ENCODE data around the gene CACNA1C. TPM values are rescaled to one million over a fixed set of nuclear protein-coding genes. Genes with fewer than 3 reads are reported as not detected.

CACNA1C gene
- total RNA-seq, 1 experiment from 2014 or later: not detected

GRCh38 chr12:2047752-2048151 is 5.0 kb upstream of the CACNA1C start:
- Histone ChIP-seq H3K27ac (no peak overlapping the region), H3K9me2 (ENCODE audit: insufficient read depth) (no peaks in the 10 kb centered on the region), H3K79me2 (ENCODE audit: low read depth) (no peaks in the 10 kb centered on the region), H3K4me1 (replicated peaks; ENCODE audit: insufficient read depth) (no peaks in the 10 kb centered on the region), H2AFZ (no peak overlapping the region), H3K27me3 (ENCODE audit: insufficient read depth, low read depth) (peaks cover 74% of the 10 kb centered on the region), H4K20me1 (ENCODE audit: insufficient read depth) (no peaks in the 10 kb centered on the region), H3K4me3 (no peak overlapping the region), H3K4me2 (no peak overlapping the region), H3K9me3 (ENCODE audit: insufficient read depth, low read depth) (no peaks in the 10 kb centered on the region), H3F3A (ENCODE audit: insufficient read depth, low read depth) (no peaks in the 10 kb centered on the region), H3K36me3 (ENCODE audit: low read depth) (no peaks in the 10 kb centered on the region)
- intact Hi-C loops (cut with micrococcal nuclease; ENCODE audit: unreplicated experiment): no loop called here
- POLR2A ChIA-PET (ENCODE audit: unreplicated experiment): no interaction called here
- no TSS peak for BruUV-seq (replicated peaks)
- no peak for DNase-seq
- CTCF ChIA-PET: no interaction called here
- TF ChIP-seq EZH2 (IDR thresholded peaks at IDR 0.05; ENCODE audit: low read depth): no peak
- TF ChIP-seq CTCF (conservative IDR thresholded peaks at IDR 0.05): no peak

- Histone ChIP-seq H2AFZ (no peak overlapping the region), H3F3A (ENCODE audit: insufficient read depth, low read depth) (no peaks in the 10 kb centered on the region), H3K27me3 (ENCODE audit: insufficient read depth, low read depth) (peaks cover 61% of the 10 kb centered on the region), H3K36me3 (ENCODE audit: low read depth) (no peaks in the 10 kb centered on the region), H3K4me1 (replicated peaks; ENCODE audit: insufficient read depth) (no peaks in the 10 kb centered on the region), H3K27ac (no peak overlapping the region), H3K79me2 (ENCODE audit: low read depth) (no peaks in the 10 kb centered on the region), H3K9me2 (ENCODE audit: insufficient read depth) (no peaks in the 10 kb centered on the region), H3K9me3 (ENCODE audit: insufficient read depth, low read depth) (no peaks in the 10 kb centered on the region), H3K4me3 (no peak overlapping the region), H4K20me1 (ENCODE audit: insufficient read depth) (no peaks in the 10 kb centered on the region), H3K4me2 (no peak overlapping the region)
- TF ChIP-seq EZH2 (IDR thresholded peaks at IDR 0.05; ENCODE audit: low read depth) (no peak), CTCF (conservative IDR thresholded peaks at IDR 0.05) (no peak)
- CTCF ChIA-PET: no interaction called here
- DNase-seq: no peak
- POLR2A ChIA-PET (ENCODE audit: unreplicated experiment): interaction anchor here (0.5 kb wide), 1 partner anchor 415 kb away, joined by 3 read pairs; no protein-coding TSS in a partner anchor
- intact Hi-C loops (cut with micrococcal nuclease; ENCODE audit: unreplicated experiment): no loop called here
- no TSS peak for BruUV-seq (replicated peaks)
These were observed 2.9 kb upstream of the CACNA1C start for GRCh38 chr12:2049604-2050540.

GRCh38 chr12:2051700-2052621 is 826 bp upstream of the CACNA1C start:
- CTCF ChIA-PET: no interaction called here
- Histone ChIP-seq H3K4me2 (no peak overlapping the region), H2AFZ (no peak overlapping the region)

More at GRCh38 chr12:2051700-2052621, 826 bp upstream of the CACNA1C start:
- BruUV-seq (replicated peaks): no TSS peak
- Histone ChIP-seq H3K27ac (no peak overlapping the region), H3K27me3 (ENCODE audit: insufficient read depth, low read depth) (peaks cover 61% of the 10 kb centered on the region), H3K9me2 (ENCODE audit: insufficient read depth) (no peaks in the 10 kb centered on the region), H4K20me1 (ENCODE audit: insufficient read depth) (no peaks in the 10 kb centered on the region), H3K4me1 (replicated peaks; ENCODE audit: insufficient read depth) (no peaks in the 10 kb centered on the region), H3K9me3 (ENCODE audit: insufficient read depth, low read depth) (no peaks in the 10 kb centered on the region), H3K36me3 (ENCODE audit: low read depth) (no peaks in the 10 kb centered on the region), H3K79me2 (ENCODE audit: low read depth) (no peaks in the 10 kb centered on the region), H3F3A (ENCODE audit: insufficient read depth, low read depth) (no peaks in the 10 kb centered on the region), H3K4me3 (no peak overlapping the region)
- no peak for DNase-seq
- TF ChIP-seq EZH2 (IDR thresholded peaks at IDR 0.05; ENCODE audit: low read depth): no peak
- TF ChIP-seq CTCF (conservative IDR thresholded peaks at IDR 0.05): no peak
- intact Hi-C loops (cut with micrococcal nuclease; ENCODE audit: unreplicated experiment): no loop called here
- POLR2A ChIA-PET (ENCODE audit: unreplicated experiment): no interaction called here

Data from PC-9 (cell line).